Right lobe of liver (tissue), 4 donors: Measurements from ENCODE around the gene SUMF2.

Source experiments
- POLR2A ChIP-seq: fragments of 450-650 bp; IDR thresholded peaks from one replicate; pipeline ENCODE4 v1.6.1; 2017; ENCODE audit warnings: antibody characterized with exemption, mild to moderate bottlenecking
- TF ChIP-seq, protein P1 (sequence below), 4 donors: fragments of 200-600 bp in 3 of 4; fragments of 450-650 bp in 1 of 4; IDR thresholded peaks; one replicate each; pipeline versions ENCODE4 v1.5.1 to v1.8.0; 2016 to 2022; ENCODE audit warnings: antibody characterized with exemption in 4 of 4, mild to moderate bottlenecking in 2 of 4
- donor health status: DM: no; HTN: no; CAD: no.
- donor health status: DM: no; HTN: no; CAD: no.
- donor health status: DM: no; HTN: yes; CAD: no.

DNA sequence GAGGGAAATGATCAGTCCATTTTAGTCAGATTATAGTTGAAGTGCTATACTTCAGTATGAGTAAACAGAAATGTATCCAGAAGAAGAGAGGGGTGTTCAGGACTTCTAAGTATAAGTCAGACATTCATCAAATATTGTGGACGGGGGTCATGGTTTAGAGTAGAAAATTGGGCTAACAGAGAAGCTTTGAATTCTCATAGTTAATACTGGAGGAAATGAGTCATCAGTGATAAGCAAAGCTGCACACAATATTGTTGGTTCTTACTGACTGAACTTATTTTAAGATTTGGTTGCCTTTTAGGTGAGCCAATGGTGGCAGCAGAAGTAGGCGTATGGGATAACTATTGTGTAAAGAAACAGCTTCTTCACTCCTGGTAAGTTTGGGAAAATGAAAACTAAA, 1.7 kb upstream of the SUMF2 start:
- TF ChIP-seq, protein P1, sequence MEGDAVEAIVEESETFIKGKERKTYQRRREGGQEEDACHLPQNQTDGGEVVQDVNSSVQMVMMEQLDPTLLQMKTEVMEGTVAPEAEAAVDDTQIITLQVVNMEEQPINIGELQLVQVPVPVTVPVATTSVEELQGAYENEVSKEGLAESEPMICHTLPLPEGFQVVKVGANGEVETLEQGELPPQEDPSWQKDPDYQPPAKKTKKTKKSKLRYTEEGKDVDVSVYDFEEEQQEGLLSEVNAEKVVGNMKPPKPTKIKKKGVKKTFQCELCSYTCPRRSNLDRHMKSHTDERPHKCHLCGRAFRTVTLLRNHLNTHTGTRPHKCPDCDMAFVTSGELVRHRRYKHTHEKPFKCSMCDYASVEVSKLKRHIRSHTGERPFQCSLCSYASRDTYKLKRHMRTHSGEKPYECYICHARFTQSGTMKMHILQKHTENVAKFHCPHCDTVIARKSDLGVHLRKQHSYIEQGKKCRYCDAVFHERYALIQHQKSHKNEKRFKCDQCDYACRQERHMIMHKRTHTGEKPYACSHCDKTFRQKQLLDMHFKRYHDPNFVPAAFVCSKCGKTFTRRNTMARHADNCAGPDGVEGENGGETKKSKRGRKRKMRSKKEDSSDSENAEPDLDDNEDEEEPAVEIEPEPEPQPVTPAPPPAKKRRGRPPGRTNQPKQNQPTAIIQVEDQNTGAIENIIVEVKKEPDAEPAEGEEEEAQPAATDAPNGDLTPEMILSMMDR (IDR thresholded peaks at IDR 0.05), result no peak
- no peak for TF ChIP-seq POLR2A
